Medulla oblongata (tissue), 1 donor: Measurements from ENCODE around the gene MAT1A.
A peak's percentile ranks its signal among the peaks of the same experiment; 100 is the strongest.
"Not testable (repeated sequence)": the region's sequence is repeated elsewhere in the genome, so short reads cannot be mapped to it uniquely, and the experiment has no call there.

Experiments
- DNase-seq: peaks from one replicate; pipeline ENCODE4 v3.0.0-alpha.2; 2015; ENCODE audit errors: extremely low spot score

Gene MAT1A

DNA sequence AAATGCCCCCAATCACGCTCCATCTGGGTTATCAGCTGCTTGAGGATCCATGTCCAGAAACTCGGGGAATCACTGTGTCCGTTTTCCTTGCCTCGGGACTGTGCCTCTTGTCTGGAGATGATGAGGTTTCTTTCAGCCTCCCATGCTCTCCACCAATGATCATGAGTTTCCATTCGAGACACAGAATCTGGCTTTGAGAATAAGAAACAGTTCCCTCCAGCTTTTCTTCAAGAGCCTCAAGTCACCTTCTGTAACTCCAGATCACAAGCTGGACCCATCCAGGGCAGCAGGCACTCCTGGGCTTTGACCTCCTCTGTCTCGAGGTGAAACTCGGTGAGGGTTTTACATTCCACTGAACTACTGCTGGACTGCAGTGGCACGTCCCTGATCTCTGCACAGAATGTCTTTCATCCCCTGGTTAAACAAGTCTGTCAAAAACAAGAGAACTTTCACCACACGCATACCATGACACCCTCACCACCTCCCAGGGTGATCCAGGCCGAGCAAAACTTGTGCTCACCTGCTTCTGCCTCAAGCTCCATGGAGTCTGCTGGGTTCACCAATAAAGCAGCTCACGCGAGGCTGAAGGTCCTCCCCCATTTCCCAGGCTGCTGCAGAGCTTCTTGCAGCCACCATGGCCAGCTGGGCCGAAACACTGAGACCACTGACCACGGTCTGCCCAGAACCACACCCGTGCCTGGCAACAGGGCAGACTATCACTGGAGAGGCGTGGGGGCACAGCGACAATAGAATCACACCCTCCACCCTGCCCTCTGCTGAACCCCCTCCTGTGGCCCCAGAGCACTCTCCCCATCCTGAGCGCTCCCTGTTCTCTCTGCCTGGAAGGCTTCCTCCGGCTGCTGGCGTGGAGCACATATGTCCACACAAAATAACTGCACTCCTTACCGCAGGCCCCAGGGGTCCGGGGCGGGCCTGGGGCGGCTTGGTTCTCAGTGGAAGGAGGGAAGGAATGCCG is 25.1 kb downstream of the MAT1A start:
- DNase-seq: no peak

DNA sequence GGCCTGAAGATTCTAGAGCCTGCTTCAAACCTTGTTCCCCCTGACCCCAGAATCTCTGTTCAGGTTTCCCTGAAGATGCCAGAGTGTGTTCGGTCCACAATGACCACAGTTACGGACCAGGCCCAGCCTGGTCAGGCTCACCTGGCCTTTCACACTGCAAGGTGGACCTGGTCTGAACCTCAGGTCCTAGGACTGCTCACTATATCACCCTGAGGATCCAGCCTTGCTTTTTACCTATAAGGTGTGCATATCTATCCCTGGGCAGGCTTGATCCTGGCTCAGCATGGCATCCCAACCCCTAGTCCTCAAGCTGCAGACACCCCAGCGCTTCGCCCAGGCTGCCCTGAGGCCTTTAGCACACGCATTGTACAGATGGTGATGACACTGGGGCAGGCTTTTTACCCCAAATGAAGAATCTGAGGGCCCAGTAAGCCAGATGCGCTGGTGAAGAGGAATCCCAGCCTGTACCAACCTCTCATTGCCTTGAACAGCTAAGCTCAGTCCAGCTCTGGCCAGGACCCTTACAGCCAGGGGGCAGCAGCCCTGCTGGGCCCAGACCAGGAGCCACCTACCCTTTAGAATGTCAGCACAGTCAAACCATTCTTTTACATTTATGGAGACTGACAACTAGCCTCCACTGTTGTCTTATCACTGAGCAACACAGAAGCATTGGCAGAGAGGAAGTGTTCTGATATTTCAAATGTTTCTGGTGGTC is 28.0 kb downstream of the MAT1A start:
- DNase-seq: no peak

DNA sequence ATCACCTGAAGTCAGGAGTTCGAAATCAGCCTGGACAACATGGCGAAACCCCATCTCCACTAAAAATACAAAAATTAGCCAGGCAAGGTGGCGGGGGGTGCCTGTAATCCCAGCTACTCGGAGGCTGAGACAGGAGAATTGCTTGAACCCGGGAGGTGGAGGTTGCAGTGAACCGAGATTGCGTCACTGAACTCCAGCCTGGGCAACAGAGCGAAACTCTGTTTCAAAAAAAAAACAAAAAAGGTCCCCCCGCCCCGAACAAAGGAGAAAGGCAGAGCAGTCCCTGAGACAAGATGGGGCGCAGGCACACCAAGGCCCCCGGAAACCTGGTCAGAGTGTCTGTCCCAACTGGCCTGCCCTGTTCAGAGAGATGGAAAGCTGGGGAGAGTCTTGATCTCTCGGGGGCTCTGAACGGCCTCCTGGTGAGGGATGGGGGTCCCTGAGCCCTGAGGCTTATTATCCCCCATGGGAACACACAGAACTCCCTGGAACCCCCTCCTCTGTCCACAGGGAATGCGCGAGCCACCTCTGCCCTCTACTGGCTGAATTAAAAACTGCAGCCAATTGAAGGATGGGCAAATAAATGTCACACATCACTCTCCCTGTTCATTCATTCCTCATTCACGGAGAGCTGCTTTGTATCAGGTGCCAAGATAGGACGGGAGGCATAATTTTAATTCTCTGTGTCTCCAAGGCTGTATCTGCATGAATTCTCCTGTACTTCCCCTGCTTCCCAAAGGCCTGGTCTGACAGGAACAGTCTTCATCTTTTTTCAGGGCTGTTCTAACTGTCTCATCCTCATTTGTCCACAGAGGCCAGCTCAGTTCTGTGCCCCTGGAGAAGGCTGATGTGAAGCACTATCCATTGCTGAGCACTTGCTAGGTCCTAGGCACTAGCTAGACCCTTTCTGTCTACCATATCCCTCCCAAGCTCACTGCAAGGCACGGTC is 28.9 kb downstream of the MAT1A start:
- DNase-seq: peak; percentile 32

DNA sequence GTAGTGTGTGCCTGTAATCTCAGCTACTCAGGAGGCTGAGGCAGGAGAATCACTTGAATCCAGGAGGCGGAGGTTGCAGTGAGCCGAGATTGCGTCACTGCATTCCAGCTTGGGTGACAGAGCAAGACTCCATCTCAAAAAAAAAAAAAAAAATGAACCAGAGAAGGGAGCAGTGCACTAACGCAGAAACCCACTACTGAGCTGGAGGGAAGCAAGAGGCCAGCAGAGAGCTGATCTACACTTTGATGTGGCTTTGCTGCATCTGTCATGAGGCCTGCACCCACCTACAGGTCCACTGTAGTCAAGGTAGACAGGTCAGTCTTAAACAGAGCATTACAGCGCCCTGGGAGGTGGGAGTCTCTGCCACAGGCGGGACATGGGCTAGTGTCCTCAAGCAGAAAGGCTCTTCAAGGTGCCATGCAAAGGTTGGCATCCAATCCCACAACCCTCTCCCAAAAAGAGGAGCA is 30.0 kb downstream of the MAT1A start:
- no peak for DNase-seq

DNA sequence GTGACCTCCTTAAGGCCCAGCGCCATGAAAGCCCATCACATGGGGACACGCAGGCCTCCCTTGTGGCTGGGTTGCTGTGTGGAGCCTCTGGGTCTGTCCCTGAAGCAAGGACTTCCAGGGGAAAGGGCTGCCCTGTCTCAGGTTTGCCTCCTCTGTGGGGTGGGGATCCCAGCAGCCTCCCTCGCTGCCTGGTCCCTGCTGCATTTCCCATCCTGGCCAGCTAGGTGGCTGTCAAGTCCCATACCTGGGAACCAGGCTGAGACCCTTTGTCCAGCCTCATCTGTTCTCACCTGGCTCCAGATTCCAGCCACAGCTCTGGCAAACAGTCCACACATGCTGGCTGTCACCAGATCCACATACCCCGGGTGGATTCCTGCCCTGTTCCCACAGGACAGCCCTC is 32.7 kb downstream of the MAT1A start:
- not testable (repeated sequence) for DNase-seq

DNA sequence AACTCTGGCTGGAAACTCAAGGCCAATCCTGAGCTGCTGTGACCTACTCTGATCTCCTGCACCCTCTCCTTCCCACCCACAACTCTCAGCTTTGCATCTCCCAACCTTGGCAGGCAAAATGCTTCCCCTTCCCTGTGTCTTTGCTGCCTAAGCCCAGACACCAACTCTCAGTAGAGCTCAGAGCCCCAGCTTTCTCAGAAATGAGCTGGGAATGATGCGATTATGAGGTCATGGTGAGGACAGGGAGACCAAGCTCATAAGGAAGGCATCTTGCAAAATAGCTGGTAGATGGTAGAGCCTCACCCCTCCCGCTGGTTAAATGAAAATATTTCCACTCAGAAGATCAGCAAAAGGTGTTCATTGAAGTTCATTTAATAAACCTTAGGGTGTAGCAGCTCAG is 34.7 kb downstream of the MAT1A start:
- not testable (repeated sequence) for DNase-seq

DNA sequence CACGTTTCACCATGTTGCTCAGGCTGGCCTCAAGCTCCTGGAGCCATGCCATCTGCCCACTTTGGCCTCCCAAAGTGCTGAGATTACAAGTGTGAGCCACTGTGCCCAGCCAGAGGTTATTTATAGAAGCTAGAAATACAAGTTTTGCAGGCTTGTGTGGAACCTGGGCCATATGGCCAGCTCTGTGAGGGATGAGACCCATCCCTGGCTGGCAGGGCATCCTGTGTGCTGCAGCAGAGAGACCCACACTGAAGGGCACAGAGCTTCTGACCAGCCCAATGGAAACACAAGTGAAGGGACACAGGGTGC is 35.5 kb downstream of the MAT1A start:
- DNase-seq: not testable (repeated sequence)

DNA sequence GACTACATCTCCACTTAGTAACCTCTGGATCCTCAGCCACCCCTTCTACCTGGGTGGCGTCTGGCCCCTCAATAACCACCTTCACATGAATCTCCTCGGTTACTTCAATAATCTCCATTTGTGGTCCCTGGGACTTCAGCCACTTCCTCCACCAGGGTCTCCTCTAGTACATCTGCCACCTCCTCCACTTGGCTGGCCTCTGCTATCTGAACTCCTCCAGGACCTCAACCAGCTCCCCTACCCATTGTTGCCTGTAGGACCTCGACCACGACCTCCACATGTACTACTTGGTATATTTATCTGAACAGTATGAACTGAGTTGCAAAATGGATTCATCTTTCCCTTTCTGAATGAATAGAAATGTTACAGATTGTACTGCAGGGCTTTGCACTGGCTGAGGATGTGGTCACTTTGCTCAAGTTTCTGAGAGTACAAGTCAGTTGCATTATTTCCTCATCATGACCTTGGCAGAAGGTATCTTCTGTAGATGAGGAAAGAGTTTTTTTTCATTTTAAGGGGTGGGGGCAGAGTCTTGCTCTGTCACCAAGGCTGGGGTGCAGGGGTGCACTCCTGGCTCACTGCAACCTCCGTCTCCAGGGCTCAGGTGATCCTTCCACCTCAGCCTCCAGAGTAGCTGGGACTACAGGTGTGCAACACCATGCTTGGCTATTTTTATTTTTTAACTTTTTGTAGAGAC is 36.0 kb downstream of the MAT1A start:
- DNase-seq: no peak

DNA sequence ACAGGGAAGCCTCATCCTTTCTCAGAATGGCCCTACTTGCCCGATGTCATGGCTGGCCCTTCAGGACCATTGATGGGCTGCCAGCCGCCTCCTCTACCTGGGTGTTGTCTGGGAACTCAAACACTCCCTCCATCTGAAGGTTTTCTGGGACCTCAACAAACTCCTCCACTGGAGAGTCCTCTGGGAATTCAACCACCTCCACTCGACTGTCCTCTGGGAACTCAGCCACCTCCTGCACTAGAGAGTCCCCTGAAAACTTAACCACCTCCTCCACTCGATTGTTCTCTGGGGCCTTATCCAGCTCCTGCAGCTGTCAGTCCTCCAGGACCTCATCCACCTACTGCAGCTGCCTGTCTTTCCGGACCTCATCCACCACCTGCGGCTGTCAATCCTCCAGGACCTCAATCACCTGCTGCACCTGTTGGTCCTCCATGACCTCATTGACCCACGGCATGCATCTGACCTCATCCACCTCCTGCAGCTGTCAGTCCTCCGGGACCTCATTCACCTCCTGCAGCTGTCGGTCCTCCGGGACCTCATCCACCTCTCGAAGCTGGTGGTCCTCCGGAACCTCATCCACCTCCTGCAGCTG is 37.1 kb downstream of the MAT1A start:
- DNase-seq: no peak

DNA sequence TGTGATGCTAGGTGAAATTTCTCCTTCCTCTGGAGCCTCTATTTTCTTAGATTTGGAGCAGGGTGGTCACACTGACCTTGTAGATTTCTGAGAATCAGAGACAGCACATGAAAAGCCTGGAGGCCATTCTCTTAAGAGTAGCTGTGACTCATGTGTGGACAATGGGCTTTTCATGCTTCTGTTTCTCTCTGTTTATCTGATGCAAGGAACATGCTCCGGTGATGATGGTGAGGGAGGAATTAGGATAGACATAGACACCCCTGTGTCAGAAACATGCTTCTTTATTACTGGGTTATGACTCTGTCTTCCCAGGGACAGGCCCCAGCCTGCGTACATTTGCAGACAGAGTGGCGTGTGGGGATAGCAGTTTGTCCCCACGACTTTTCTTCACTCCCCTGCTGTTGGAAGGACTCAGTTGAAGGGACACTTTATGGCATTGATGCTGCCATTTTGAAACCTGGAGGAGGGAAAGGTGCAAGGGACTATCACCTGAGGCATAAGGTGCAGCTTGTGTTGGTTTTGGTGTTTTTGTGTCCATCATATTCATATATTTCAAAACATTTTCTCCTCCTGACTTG is 37.7 kb downstream of the MAT1A start:
- DNase-seq: not testable (repeated sequence)

DNA sequence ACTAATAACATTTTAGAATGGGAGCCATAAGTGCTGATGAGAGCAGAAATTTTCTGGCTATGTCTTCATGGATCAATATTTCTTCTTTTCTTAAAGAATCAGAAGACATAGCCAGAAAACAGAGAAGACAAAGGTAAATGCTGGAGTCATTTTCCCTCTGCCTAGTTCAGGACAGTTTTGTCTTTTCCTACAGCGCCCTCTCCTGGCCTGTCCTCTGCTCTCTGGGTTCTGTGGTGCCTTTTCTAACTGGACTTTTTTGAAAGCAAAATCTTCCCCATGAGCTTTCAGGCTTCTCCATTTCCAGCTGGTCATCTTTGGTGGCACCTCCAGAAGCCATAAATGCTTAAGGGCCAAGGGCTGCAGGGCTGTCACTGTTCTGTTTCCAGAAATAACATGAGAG is 39.1 kb downstream of the MAT1A start:
- not testable (repeated sequence) for DNase-seq

DNA sequence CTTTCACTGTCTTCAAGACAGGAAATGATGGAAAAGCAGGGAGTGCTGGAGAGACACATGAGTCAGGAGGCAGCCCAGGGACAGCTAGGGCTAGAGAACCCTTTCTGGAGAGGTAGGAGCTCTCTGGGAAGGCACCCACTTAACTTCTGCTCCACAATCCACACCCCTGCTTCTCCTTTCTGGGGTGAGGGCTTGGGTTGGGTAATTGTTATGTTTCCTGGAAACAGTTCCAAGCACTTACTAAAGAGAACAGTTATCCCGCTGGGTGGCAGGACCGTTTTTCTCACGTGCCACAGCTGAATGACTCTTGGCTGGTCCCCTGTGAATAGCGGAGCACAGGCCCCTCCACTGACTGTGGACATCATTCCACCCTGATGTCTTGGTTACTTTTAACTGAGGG is 39.6 kb downstream of the MAT1A start:
- not testable (repeated sequence) for DNase-seq

DNA sequence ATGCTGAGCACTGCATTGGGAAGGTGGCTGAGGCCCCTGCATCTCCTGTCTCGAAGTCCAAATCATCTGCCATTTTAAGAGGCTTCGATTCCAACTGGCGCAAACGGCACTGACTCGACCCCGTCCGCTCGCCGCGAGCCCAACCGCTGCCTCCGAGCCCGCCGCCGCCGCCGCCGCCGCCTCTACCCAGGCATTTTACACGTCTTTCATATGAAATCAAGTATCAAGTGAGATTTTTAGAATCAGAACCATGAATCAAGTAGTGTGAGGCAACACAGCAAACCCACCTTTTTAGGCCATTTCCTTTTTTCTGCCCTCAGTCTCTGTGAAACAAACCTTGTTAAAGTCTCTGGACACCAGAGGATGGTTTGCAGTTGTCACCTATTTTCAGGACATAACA is 41.8 kb downstream of the MAT1A start:
- DNase-seq: not testable (repeated sequence)

DNA sequence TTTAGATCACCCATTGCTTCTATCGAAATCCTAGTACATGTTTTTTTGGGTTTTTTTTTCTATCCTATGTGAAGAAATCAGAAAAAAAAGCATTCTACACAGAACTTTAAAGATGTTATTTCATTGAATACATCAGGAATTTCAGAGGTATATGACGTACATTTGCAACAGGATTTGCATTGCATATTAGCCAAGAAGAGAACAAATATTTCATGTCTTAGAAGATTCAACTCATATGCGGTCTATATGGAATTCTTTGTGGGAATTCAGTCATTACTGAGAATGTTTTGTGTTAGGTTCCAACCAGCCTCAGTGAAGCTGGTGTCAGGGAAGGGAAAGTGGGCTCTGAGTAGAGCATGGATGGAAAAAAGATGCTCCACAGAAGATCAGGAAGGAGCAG is 45.1 kb downstream of the MAT1A start:
- DNase-seq: not testable (repeated sequence)

DNA sequence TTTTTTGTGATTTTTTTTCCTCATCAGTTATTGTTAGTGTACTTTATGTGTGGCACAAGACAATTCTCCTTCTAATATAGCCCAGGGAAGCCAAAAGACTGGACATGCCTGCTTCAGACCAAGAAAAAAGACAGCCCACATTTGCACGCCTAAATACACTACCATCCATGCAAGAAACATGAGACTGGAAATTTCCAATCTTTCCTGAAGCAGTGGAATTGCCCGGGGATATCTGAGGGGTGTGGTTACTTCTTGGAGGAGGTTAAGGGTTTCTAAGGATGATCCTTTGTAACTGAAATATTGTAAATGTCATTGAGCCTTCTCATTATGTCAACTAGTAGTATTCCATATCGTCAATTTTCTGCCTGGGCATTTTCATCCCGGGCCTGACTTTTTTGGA is 47.1 kb downstream of the MAT1A start:
- not testable (repeated sequence) for DNase-seq

DNA sequence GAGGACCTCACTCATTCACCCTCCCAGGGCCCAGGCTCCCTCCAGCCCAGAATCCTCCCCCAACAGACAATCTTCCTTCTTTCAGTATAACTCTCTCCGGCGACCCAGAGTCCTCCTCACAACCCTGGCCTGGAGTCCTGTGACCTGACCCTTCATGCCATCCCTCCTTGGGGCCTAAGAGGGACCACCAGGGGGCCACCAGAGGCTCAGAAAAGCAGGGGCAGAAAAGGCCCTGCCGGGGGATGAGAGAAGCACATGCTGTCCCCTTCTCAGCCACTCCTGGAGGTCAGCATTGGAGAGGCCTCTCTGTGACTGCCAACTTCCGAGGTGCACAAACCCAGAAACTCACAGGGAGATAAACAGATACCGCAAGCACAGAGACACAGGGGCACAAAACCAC is 53.0 kb downstream of the MAT1A start:
- not testable (repeated sequence) for DNase-seq

DNA sequence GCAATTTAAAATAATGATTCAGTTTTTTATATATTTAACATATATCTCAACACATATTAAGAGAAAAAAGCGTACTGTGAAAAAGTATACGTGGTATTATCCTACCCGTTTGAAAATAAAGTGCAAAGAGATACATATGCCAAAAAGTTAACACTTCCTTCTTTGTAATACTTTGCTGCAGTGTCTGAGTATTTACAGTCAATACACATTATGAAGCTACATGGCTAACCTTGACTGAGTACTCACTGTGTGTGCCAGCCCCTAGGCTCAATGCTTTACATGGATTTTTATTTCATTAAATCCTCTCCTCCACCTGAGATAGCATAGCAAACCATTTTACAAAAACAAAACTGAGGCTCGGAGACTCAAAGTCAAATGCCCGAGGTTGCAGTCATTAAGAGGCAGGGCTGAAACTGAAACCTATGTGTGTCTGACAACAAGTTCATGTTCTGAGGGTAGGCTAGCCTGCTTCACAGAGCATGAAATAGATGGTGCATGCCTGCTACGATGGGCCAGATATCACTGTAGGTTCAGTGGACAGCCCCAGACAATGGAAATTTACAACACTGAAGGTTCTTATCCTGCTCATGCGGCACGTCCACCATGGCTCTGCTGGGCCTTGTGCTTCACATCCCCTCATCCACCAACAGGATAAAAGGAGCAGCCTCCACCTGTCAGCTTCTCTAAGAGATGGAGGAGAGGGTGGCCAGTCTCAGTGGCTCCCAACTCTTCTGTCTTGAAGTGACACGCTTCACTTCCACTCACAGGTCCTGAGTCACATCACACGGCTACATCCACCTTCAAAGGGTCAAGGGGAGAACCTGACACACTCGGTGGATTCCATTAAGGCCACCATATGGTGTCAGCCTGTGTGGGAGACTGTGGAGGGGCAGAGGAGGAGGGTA is 54.9 kb downstream of the MAT1A start:
- not testable (repeated sequence) for DNase-seq

DNA sequence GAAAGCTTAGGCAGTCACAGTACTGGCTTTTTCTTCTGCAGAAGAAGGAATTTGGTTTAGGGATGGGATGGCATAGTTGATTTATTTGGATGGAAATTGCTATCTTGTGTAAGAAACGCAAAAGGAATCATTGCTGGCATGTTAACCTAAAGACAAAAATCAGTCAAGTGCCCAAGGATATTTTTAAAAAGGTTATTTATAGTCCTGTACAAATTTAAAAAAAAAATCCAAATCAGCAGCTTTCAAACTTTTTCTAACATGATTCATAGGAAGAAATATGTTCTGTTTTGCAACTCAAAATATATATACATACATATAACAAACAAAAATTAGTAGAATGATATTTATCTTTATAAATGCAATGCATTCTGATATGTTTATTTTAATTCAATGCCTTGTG is 55.6 kb downstream of the MAT1A start:
- DNase-seq: not testable (repeated sequence)

DNA sequence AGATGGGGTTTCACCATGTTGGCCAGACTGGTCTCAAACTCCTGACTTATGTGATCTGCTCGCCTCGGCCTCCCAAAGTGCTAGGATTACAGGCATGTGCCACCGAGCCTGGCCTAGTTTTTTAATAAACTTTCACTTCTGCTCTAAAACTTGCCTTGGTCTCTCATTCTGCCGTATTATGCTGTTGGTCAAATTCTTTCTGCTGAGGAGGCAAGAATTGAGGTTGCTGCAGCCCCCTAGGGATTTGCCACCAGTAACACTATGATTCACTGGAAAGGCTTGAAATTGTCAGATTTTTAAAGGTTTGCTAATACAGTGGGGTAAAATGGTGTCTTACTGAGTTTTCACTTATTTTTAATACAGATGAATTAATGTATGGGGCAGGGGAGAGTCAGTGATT is 62.7 kb downstream of the MAT1A start:
- DNase-seq: not testable (repeated sequence)
